Lower lobe of right lung (tissue), 2 donors: ENCODE measurements around the gene IL1RN. TPM values are rescaled to one million over a fixed set of nuclear protein-coding genes. Genes with fewer than 3 reads are reported as not detected.

Experiments used
- ATAC-seq, 2 donors: fragments of 200-7000 bp; cut with Tn5 transposase; one replicate each; pipeline ENCODE4 v1.9.1; 2020 to 2022; ENCODE audit warnings: mild to moderate bottlenecking in 2 of 2, moderate library complexity in 2 of 2
- DNase-seq: peaks from one replicate; pipeline ENCODE4 v3.0.0-alpha.2; 2020
- H3K27ac ChIP-seq: fragments of 200-600 bp; one replicate; pipeline ENCODE4 v1.8.0; 2022
- H3K27me3 ChIP-seq: fragments of 200-600 bp; one replicate; pipeline ENCODE4 v1.8.0; 2022; ENCODE audit warnings: low read depth
- H3K36me3 ChIP-seq: fragments of 200-600 bp; one replicate; pipeline ENCODE4 v1.8.0; 2022; ENCODE audit warnings: mild to moderate bottlenecking
- H3K4me1 ChIP-seq: fragments of 200-600 bp; one replicate; pipeline ENCODE4 v1.8.0; 2022
- H3K4me3 ChIP-seq: fragments of 200-600 bp; one replicate; pipeline ENCODE4 v1.8.0; 2022; ENCODE audit warnings: mild to moderate bottlenecking
- H3K9me3 ChIP-seq: fragments of 200-600 bp; one replicate; pipeline ENCODE4 v1.8.0; 2022
- intact Hi-C: fragments of 100-400 bp; cut with DNase I; formaldehyde crosslinking; loops from one replicate; pipeline ENCODE4 v1.11.0; 2022
- total RNA-seq: library from RNA; stranded (reverse); fragmentation: NEBNext Ultra II Directional; extraction: Animal tissue kit (Norgen Biotek cat#: 25700); gene quantifications from one replicate; pipeline ENCODE4 v1.2.1, GENCODE V29; 2021
- TF ChIP-seq, protein P1 (sequence below): fragments of 200-600 bp; IDR thresholded peaks from one replicate; pipeline ENCODE4 v1.8.0; 2022; ENCODE audit warnings: antibody characterized with exemption, mild to moderate bottlenecking
- donor health status: DM: no; HTN: yes; CAD: no; lungs with severe emphysema.

The IL1RN gene
- total RNA-seq, 1 donor from 2014 or later = 20.1 TPM

DNA sequence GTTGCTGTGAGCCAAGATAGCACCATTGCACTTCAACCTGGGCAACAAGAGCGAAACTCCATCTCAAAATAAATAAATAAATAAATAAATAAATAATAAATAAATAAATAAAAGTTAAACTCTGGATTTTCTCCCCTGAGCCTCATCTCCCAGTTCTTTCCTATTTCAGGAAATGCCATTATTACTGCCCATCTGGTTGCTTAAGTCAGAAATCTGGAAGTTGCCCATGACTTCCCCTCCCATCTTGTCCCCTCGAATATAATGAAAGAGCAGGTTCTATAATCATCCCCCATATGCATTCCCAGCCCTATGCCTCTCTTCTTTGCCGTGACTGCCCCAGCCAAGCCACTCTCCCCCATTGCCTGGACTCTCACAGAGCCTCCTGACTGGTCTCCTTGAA is 42.2 kb downstream of the IL1RN start:
- no peak overlapping the region for H3K4me3 ChIP-seq
- DNase-seq (no peak), ATAC-seq (no peak)
- peaks cover 32% of the 10 kb centered on the region for H3K4me1 ChIP-seq
- TF ChIP-seq, protein P1, sequence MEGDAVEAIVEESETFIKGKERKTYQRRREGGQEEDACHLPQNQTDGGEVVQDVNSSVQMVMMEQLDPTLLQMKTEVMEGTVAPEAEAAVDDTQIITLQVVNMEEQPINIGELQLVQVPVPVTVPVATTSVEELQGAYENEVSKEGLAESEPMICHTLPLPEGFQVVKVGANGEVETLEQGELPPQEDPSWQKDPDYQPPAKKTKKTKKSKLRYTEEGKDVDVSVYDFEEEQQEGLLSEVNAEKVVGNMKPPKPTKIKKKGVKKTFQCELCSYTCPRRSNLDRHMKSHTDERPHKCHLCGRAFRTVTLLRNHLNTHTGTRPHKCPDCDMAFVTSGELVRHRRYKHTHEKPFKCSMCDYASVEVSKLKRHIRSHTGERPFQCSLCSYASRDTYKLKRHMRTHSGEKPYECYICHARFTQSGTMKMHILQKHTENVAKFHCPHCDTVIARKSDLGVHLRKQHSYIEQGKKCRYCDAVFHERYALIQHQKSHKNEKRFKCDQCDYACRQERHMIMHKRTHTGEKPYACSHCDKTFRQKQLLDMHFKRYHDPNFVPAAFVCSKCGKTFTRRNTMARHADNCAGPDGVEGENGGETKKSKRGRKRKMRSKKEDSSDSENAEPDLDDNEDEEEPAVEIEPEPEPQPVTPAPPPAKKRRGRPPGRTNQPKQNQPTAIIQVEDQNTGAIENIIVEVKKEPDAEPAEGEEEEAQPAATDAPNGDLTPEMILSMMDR = no peak
- no peak overlapping the region for H3K27ac ChIP-seq
- intact Hi-C loops = no loop called here
- H3K36me3 ChIP-seq = no peaks in the 10 kb centered on the region
- no peaks in the 10 kb centered on the region for H3K9me3 ChIP-seq
- H3K27me3 ChIP-seq = no peaks in the 10 kb centered on the region

DNA sequence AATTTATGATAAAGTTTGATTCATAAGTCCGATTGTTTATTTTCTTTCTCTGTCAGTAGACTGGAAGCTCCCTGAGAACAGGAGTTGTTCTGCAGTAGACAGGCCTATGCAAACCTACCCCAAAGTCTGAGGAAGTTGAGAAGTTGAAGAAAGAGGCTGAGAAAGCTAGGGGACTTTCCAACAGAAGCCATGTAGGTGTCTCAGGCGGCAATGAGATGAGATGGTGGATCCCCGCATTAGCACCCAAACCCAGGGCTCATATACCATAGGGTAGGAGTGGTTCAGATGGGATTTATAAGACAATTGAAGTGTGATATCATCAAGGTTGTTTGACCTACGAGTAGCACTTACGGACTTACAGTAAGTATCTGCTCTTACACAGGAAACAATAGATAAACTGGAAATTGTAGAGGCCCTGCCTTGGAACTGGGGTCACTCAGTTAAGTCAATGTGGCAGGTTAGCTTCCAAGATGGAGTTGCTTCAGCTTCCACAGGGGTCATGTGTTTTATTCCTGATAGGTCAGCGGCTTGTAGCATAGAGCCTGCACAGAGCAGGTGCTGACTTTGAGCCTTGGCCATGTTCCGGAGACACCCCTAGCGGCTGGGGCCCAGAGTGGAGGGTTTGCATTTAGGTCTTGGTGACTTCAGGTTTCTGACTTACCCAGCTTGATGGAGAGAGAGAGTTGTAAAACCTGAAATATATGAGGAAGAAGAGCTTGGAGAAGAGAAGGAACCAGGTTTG is 44.1 kb downstream of the IL1RN start:
- intact Hi-C loops = no loop called here
- ATAC-seq = no peak

DNA sequence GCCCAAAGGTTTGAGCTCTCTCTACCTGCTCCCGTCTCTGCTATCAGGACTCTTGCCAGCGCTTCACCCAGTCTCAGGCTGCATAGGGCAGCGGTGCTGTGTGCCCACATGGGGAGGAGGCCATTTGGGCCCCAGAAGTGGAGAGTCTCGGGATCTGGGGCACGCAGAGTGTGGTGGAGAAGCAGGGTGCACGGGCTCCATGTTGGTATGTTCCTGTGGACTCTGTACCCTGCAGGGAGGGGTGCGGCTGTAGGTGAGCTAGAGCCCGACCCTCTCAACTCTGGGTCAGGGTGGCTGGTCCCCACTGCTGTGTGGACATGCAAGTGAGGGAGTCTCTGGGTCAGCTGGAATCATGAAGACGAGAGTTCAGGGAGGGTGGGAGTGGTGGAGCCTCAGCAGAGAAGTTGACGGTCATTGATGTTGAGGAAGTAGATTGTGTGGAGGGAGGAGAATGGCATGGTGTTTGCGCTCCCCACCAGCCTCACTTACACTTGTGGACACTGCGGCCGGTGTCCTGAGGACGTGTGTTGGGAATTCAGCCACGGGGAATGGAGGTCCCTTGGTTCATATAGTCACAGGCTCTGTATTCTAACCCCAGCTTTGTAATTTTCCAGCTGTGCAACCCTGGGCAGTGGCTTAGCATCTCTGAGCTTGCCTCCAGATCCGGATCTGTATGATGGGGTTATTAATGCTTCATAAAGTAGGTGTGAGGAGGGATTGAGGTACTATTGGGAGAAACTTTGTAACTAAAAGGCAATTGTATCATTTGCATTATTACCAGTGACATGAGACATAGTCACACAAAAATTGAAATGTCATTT is 45.5 kb downstream of the IL1RN start:
- DNase-seq = no peak
- no peaks in the 10 kb centered on the region for H3K36me3 ChIP-seq
- peaks cover 39% of the 10 kb centered on the region for H3K4me1 ChIP-seq
- H3K27ac ChIP-seq = peak overlapping the region; percentile 76
- intact Hi-C loops = no loop called here
- TF ChIP-seq, protein P1 = no peak
- no peaks in the 10 kb centered on the region for H3K27me3 ChIP-seq
- ATAC-seq = no peak
- no peaks in the 10 kb centered on the region for H3K9me3 ChIP-seq
- H3K4me3 ChIP-seq = peak overlapping the region; percentile 51

More for the DNA sequence above, 44.1 kb downstream of the IL1RN start:
- DNase-seq = no peak
- Histone ChIP-seq H3K27ac (no peak overlapping the region), H3K27me3 (no peaks in the 10 kb centered on the region), H3K4me3 (no peak overlapping the region), H3K9me3 (no peaks in the 10 kb centered on the region), H3K4me1 (peaks cover 43% of the 10 kb centered on the region), H3K36me3 (no peaks in the 10 kb centered on the region)
- TF ChIP-seq, protein P1 = no peak

DNA sequence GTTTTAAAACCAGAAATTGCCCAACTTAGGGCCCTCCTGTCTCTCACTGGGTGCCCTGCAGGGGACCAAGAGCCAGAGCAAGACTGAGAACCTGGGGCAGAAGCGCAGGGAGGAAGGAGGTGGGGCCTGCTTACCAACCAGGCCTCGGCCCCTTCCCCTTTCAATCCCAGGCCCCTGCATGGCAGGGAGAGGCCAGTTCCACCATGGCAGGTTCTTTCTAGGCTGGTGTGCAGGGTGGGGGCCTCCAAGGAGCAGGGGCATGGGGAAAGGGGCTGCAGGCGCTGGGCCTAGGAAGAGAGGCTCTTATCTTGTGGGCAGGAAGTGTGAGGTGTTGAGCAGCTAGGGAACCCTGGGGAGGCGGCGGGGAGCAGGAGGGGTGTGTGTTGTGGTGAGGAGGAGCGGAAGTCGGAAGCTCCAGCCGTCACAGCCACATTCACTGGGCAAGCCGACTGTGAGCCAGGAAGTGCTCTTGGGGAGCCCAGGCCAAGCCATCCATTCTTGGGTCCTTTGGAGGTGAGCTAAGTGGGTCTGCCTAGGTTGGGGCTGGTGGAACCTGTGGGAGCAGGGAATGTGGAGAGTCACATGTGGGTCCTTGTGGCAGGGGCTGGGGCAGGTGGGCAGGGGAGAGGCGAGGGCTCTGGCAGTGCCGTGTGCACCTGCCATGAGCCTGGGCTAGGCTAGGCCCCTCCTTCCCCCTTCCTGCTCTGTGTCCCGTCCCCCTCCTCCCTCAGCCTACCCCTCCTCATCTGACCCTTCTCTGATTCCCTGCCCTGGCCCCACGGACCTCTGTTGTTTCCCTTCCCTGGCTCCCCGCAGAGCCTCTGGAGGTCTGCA is 46.4 kb downstream of the IL1RN start, which contains the start of gene PSD4:
Gene PSD4, plus strand, starts transcription at position 430 of the 834 bp plus-strand sequence. CDS start 8,486 bp downstream, outside the sequence.
- Histone ChIP-seq H3K27me3 (no peaks in the 10 kb centered on the region), H3K9me3 (no peaks in the 10 kb centered on the region), H3K4me3 (peak within 1 kb of the TSS; percentile 51), H3K4me1 (peaks cover 37% of the 10 kb centered on the region), H3K36me3 (no peaks in the 10 kb centered on the region), H3K27ac (peak within 1 kb of the TSS; percentile 76)
- TF ChIP-seq, protein P1 = no peak
- DNase-seq (peak; percentile 88), ATAC-seq (peak; percentile 89)
- intact Hi-C loops = no loop called here

DNA sequence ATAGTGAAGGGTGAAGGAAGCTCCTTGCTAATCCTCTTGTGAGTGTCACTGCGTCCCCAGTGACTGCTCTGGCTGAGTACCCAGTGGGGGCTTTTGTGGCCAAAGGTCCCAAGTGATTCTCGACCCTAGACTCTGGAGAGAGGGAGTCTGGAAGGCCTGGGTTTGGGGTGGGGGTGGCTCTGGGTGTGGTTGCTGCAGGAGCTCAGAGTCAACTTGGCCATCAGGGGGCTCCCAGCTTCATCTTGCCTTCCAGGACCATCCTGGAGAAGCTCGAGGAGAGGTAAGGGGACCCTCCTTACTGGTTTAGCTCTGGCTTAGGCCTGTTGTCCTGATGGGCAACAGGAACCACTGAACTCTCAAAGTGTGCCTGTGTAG is 47.0 kb downstream of the IL1RN start:
- DNase-seq (no peak), ATAC-seq (no peak)
- Histone ChIP-seq H3K27me3 (no peaks in the 10 kb centered on the region), H3K9me3 (no peaks in the 10 kb centered on the region), H3K36me3 (no peaks in the 10 kb centered on the region), H3K27ac (peak overlapping the region; percentile 76), H3K4me1 (peaks cover 31% of the 10 kb centered on the region), H3K4me3 (peak overlapping the region; percentile 51)
- intact Hi-C loops = no loop called here
- TF ChIP-seq, protein P1 = no peak
